Lower leg skin (tissue), 4 donors: ENCODE results near the gene ENO2. TPM values are rescaled to one million over a fixed set of nuclear protein-coding genes. Genes with fewer than 3 reads are reported as not detected.

Experiments used
- DNase-seq, 2 donors: peaks; one replicate each; pipeline ENCODE4 v3.0.0-alpha.2; 2019; ENCODE audit warnings: low spot score in 2 of 2
- H3K4me3 ChIP-seq: fragments of 200-600 bp; sonication (generic); 2 replicates; pipeline ENCODE4 v1.5.1; 2017; ENCODE audit warnings: mild to moderate bottlenecking, low read depth; ENCODE audit not compliant: poor library complexity, severe bottlenecking
- CTCF ChIP-seq, 3 donors: fragments of 450-650 bp; IDR thresholded peaks; one replicate each; pipeline ENCODE4 v1.5.1; 2016; ENCODE audit warnings: antibody characterized with exemption in 3 of 3, mild to moderate bottlenecking in 3 of 3, moderate library complexity in 2 of 3
- POLR2A ChIP-seq, 2 donors: fragments of 450-650 bp; IDR thresholded peaks; one replicate each; pipeline ENCODE4 v1.6.1; 2016 to 2017; ENCODE audit warnings: antibody characterized with exemption in 2 of 2, mild to moderate bottlenecking in 1 of 2, moderate library complexity in 1 of 2
- WGBS, 2 donors: methylation state at CpG; one replicate each; pipeline ENCODE4 v1.1.5; 2018; 5-methylcytosine and 5-hydroxymethylcytosine counted together
- intact Hi-C: fragments of 100-400 bp; cut with DNase I; formaldehyde crosslinking; loops from one replicate; pipeline ENCODE4 v1.15.0; 2023; ENCODE audit warnings: low total_unique reads
- total RNA-seq, 4 donors: library from RNA; depleted of rRNA; stranded (reverse); fragments of >200 nt; gene quantifications; one replicate each; pipeline ENCODE4 v1.1.0, GENCODE V29; 2016

The ENO2 gene
- total RNA-seq, 4 donors from 2014 or later, result 3.6 to 7.9 (median 6.1) TPM

- TF ChIP-seq CTCF (IDR thresholded peaks at IDR 0.05) (no peak), POLR2A (IDR thresholded peaks at IDR 0.05) (no peak)
- H3K4me3 ChIP-seq, result peak overlapping the region; percentile 45
- 46 to 63% methylated on average over 27 to 28 of the region's 32 CpGs for WGBS, 2 donors
- intact Hi-C loops, result loop anchor here (10.0 kb wide), 1 partner anchor 88 kb away; the partner anchor contains the start of gene SPSB2
- peak in 1 of 2 donors; percentile 93 for DNase-seq
These were observed 48.8 kb downstream of the ENO2 start for GRCh38 chr12:6963016-6963731.

DNA sequence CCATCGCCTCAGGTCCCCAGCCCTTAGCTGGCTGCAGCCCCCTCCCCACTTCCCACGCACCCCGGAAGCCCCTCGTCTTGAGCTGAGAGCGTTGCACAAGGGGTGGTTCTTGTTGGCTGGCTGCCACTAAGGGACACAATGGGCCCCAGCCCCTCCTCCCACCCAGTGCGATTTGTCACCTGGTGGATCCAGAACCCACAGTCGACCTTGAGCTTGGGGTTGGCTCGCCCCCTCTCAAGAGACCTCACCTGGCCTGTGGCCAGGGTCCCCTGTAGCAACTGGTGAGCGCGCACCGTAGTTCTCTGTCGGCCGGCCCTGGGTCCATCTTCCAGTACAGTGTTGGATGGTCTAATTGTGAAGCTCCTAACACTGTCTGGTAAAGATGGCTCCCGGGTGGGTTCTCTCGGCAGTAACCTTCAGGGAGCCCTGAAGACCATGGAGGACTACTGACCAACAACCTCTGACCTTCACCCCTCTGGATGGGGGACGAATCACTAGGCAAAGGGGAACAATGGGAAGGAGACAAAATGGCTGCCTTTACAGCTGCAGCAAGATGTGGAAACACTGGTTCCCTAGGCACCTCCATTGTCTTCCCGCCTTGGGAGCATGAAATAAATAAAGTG lies 49.5 kb downstream of the ENO2 start:
- intact Hi-C loops, result loop anchor here (10.0 kb wide), 1 partner anchor 89 kb away; the partner anchor contains the start of gene SPSB2
- WGBS, 2 donors, result 53 to 54% methylated on average over 12 to 17 of the region's 17 CpGs
- peak overlapping the region; percentile 9 for H3K4me3 ChIP-seq
- no peak for TF ChIP-seq CTCF (IDR thresholded peaks at IDR 0.05)
- no peak for TF ChIP-seq POLR2A (IDR thresholded peaks at IDR 0.05)
- DNase-seq, result no peak

DNA sequence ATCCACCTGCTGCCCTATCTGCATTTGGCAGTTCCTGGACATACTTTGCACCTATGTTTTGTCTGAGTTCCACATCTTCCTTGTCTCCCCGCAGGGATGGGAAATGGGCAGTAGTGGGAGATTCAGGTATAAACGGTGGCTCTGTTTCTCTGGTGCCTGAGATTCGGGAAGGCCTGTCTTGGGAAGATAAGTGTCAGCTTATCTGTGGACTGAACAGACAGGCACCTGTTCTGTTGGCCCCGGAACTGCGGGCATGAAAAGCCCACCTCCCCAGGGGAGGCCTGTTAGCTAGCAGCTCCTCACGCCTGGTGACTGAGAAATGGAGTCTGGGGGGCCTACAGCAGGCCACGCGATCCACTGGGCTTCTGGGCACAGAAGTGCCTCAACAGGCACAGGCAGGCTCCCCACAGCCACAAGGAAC lies 50.2 kb downstream of the ENO2 start:
- intact Hi-C loops, result loop anchor here (10.0 kb wide), 1 partner anchor 90 kb away; the partner anchor contains the start of gene SPSB2
- TF ChIP-seq POLR2A (IDR thresholded peaks at IDR 0.05) (no peak), CTCF (IDR thresholded peaks at IDR 0.05) (no peak)
- no peak overlapping the region for H3K4me3 ChIP-seq
- DNase-seq, result no peak
- WGBS, 2 donors, result 51 to 57% methylated on average over 8 of the region's 8 CpGs

DNA sequence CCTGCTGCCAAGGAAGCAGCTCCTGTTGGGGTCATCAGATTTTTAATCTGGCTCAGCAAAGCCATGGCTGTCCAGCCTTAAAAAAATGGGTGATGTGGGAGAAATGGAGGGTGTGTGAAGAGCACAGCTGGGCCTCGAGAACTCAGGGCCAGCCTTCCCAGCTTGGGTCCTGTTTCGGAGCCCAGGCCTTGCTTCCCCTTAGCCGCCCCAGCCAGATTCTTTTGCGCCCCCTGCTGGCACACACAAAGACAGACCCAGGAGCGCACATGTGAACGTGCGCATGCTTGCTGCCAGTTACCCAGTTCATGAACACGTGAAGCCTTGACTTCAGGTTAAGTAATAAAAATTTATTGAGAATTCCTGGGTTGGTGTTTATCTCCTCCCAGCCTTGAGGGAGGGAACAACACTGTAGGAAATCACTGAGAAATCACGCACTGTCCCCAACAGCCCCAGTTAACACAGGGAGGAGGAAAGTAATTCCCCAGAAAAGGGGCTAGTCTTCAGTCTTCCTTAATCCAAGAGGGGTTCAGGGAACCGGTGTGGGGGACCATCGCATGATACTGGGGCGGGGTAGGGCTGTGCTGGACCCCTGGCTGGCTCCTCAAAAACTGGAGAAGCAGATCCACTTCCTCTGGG lies 50.8 kb downstream of the ENO2 start:
- H3K4me3 ChIP-seq, result no peak overlapping the region
- intact Hi-C loops, result loop anchor here (10.0 kb wide), 1 partner anchor 90 kb away; the partner anchor contains the start of gene SPSB2
- 14 to 22% methylated on average over 10 to 12 of the region's 12 CpGs for WGBS, 2 donors
- TF ChIP-seq POLR2A (IDR thresholded peaks at IDR 0.05) (no peak), CTCF (IDR thresholded peaks at IDR 0.05) (peak in 1 of 3 donors; percentile 94)
- DNase-seq, result peak; percentile 85 to 97

DNA sequence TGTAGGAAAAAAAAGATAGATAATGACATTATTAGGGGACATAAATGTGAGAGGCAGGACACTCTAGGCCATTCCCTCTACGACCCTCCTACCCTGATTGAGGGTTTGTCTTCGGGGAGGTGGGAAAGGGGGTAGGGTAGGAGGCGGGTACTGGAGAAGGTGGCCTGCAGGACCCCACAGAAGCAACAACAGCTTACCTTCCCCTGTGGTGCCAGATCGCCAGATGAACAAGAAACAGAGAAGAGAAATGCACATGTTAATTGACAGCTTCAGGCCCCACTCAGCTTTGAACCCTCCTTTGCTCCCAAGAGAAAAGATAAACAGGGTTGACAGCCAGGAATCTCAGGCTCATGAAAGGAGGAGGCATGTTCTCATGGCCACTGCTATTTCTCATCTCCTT lies 51.3 kb downstream of the ENO2 start:
- no peak overlapping the region for H3K4me3 ChIP-seq

More for the DNA sequence above, 51.3 kb downstream of the ENO2 start:
- intact Hi-C loops, result loop anchor here (10.0 kb wide), 1 partner anchor 91 kb away; the partner anchor contains the start of gene SPSB2
- TF ChIP-seq CTCF (IDR thresholded peaks at IDR 0.05), result no peak
- TF ChIP-seq POLR2A (IDR thresholded peaks at IDR 0.05), result no peak
- WGBS, 2 donors, result 74 to 78% methylated on average over 4 of the region's 4 CpGs
- peak in 1 of 2 donors; percentile 83 for DNase-seq
